ENCODE results near the gene C3orf20.

- no peak for TF ChIP-seq POLR2A (conservative IDR thresholded peaks at IDR 0.05)
- TF ChIP-seq SMARCB1 (IDR thresholded peaks at IDR 0.05; ENCODE audit: insufficient read length, low read depth), result no peak
- TF ChIP-seq ZBTB8A (IDR thresholded peaks at IDR 0.05; ENCODE audit: partially characterized antibody), result no peak
- no peak for TF ChIP-seq NR0B1 (IDR thresholded peaks at IDR 0.05; ENCODE audit: partially characterized antibody)
- TF ChIP-seq CBX2 (IDR thresholded peaks at IDR 0.05; ENCODE audit: insufficient read depth, low read length, poor library complexity, severe bottlenecking), result no peak
Observed at GRCh38 chr3:14801031-14801430, 126.1 kb downstream of the C3orf20 start.
